HepG2 (cell line): ENCODE measurements around the gene DMAC1. TPM values are rescaled to one million over a fixed set of nuclear protein-coding genes. Genes with fewer than 3 reads are reported as not detected.

ENCODE experiments used
- GATA4 ChIP-seq: sonication (generic); IDR thresholded peaks from 2 replicates; pipeline ENCODE4 v1.6.1; 2016; ENCODE audit warnings: antibody characterized with exemption, low read depth, borderline replicate concordance
- KLF16 ChIP-seq, 2 experiments: sonication (generic) in 1 of 2; formaldehyde crosslinking in 1 of 2; IDR thresholded peaks; 2 replicates each; pipeline versions ENCODE4 v1.6.1 to v1.8.0; 2016 to 2023; ENCODE audit warnings: missing genetic modification reagents in 2 of 2, missing compliant biosample characterization in 1 of 2
- PAX8 ChIP-seq: sonication (generic); formaldehyde crosslinking; IDR thresholded peaks from 2 replicates; pipeline ENCODE4 v1.8.0; 2022; ENCODE audit warnings: mild to moderate bottlenecking, missing genetic modification reagents, borderline replicate concordance
- SATB2 ChIP-seq: sonication (generic); formaldehyde crosslinking; IDR thresholded peaks from 2 replicates; pipeline ENCODE4 v1.5.0; 2020; ENCODE audit warnings: missing genetic modification reagents
- SMAD1 ChIP-seq: sonication (generic); formaldehyde crosslinking; IDR thresholded peaks from 2 replicates; pipeline ENCODE4 v1.4.0; 2020; ENCODE audit warnings: missing genetic modification reagents, low read depth, mild to moderate bottlenecking, borderline replicate concordance
- SNAI1 ChIP-seq: sonication (generic); formaldehyde crosslinking; IDR thresholded peaks from 2 replicates; pipeline ENCODE4 v1.5.0; 2020; ENCODE audit warnings: mild to moderate bottlenecking, missing genetic modification reagents, borderline replicate concordance
- TOPORS ChIP-seq: sonication (generic); formaldehyde crosslinking; IDR thresholded peaks from 2 replicates; pipeline ENCODE4 v1.8.0; 2023; ENCODE audit warnings: mild to moderate bottlenecking, missing genetic modification reagents
- TSC22D2 ChIP-seq: sonication (generic); formaldehyde crosslinking; IDR thresholded peaks from 2 replicates; pipeline ENCODE4 v1.5.1; 2020; ENCODE audit warnings: missing genetic modification reagents, mild to moderate bottlenecking, borderline replicate concordance
- YEATS4 ChIP-seq: sonication (generic); formaldehyde crosslinking; IDR thresholded peaks from 2 replicates; pipeline ENCODE4 v1.4.0; 2020; ENCODE audit warnings: missing genetic modification reagents, borderline replicate concordance
- ZBTB7A ChIP-seq: sonication (generic); formaldehyde crosslinking; IDR thresholded peaks from 2 replicates; pipeline ENCODE4 v1.8.0; 2022; ENCODE audit warnings: mild to moderate bottlenecking, missing genetic modification reagents
- ZFP90 ChIP-seq: sonication (generic); formaldehyde crosslinking; IDR thresholded peaks from 2 replicates; pipeline ENCODE4 v1.8.0; 2022; ENCODE audit warnings: missing genetic modification reagents, mild to moderate bottlenecking, inconsistent platforms, borderline replicate concordance
- ZNF607 ChIP-seq: sonication (generic); formaldehyde crosslinking; IDR thresholded peaks from 2 replicates; pipeline ENCODE4 v1.5.1; 2020; ENCODE audit warnings: missing genetic modification reagents, mild to moderate bottlenecking, borderline replicate concordance
- ZNF614 ChIP-seq: IDR thresholded peaks from 2 replicates; pipeline ENCODE4 v1.6.1; 2018; ENCODE audit warnings: missing biosample characterization, missing genetic modification reagents, inconsistent platforms, borderline replicate concordance
- ZNF773 ChIP-seq: sonication (generic); formaldehyde crosslinking; IDR thresholded peaks from 2 replicates; pipeline ENCODE4 v1.4.0; 2020; ENCODE audit warnings: missing genetic modification reagents, borderline replicate concordance
- ZSCAN12 ChIP-seq: sonication (generic); formaldehyde crosslinking; IDR thresholded peaks from 2 replicates; pipeline ENCODE4 v1.9.0; 2021; ENCODE audit warnings: mild to moderate bottlenecking, missing genetic modification reagents
- polyA plus RNA-seq, 8 experiments: library from polyadenylated mRNA; depleted of rRNA in 3 of 8; stranded (reverse) in 7 of 8; unstranded in 1 of 8; fragments of >200 nt; fragmentation: Illumina TruSeq in 4 of 8; extraction: Trizol in 4 of 8; gene quantifications; 2 replicates each; pipeline versions ENCODE4 v1.2.1 to v1.2.3, GENCODE V29; 2011 to 2016; ENCODE audit warnings: low read depth in 4 of 8, missing spikeins in 1 of 8, mixed read lengths in 1 of 8; ENCODE audit not compliant: insufficient read depth in 1 of 8
- total RNA-seq, 5 experiments: library from RNA; depleted of rRNA; stranded (reverse); fragments of >200 nt; fragmentation: Illumina TruSeq; extraction: Trizol; gene quantifications; 2 replicates each; pipeline ENCODE4 v1.2.3, GENCODE V29; 2016; ENCODE audit warnings: low read depth in 1 of 5
- TF ChIP-seq, protein P1 (sequence below): sonication (generic); formaldehyde crosslinking; IDR thresholded peaks from 2 replicates; pipeline ENCODE4 v1.4.0; 2020; ENCODE audit warnings: missing genetic modification reagents, low read depth, mild to moderate bottlenecking, borderline replicate concordance
- TF ChIP-seq, protein P2 (sequence below): sonication (generic); formaldehyde crosslinking; IDR thresholded peaks from 2 replicates; pipeline ENCODE4 v1.9.0; 2022; ENCODE audit warnings: missing genetic modification reagents, mild to moderate bottlenecking, borderline replicate concordance
- TF ChIP-seq, protein P3 (sequence below): sonication (generic); formaldehyde crosslinking; IDR thresholded peaks from 2 replicates; pipeline ENCODE4 v1.4.0; 2020; ENCODE audit warnings: missing genetic modification reagents, borderline replicate concordance
- TF ChIP-seq, protein P4 (sequence below): conservative IDR thresholded peaks from 2 replicates; pipeline ENCODE4 v1.6.1; 2018; ENCODE audit warnings: missing genetic modification reagents

The DMAC1 gene
- total and polyA plus RNA-seq, 2 of the 13 experiments (the other 11 are each of a cell fraction or from before 2014, with no cell fraction given) = 44.3 to 72.9 TPM

DNA sequence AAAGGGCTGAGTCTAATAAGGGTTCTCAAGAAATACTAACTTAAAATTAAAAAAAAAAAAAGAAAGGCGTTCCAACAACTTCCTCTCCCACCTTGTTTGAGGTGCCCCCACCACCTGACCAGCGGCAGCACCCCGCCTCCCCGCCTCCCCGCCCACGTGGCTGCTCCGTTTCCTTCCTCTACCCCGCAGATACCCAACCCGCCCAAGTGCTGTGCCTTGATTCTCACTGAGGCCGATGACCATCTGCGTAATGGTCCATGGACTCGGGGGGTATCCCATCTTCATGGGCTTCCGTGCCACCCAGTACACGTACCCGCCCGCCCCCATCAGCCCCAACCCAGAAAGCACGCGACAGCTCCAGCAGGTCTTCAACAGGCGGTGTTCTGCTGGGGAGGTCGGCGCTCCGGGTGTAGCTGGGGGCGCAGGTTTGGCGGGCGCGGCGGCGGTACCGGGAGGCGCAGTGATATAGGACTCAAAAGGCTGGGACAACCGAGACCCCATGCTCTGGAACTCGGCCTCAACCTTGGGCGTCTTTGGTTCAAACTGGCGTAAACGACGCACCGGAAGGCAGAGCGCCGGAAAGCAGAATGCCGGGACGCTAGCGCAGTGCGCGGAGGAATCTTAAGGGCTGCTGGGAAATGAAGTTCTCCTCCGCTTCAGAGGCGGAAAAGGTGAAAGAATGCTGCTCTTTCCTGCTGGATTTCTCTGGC lies at the start of gene DMAC1 (continued):
- TF ChIP-seq, protein P1, sequence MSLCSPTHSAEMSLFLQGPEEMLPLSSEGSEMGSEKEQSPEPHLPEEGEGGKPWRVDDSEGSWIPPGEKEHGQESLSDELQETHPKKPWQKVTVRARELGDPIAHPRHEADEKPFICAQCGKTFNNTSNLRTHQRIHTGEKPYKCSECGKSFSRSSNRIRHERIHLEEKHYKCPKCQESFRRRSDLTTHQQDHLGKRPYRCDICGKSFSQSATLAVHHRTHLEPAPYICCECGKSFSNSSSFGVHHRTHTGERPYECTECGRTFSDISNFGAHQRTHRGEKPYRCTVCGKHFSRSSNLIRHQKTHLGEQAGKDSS = peak; percentile 53; the same call in 1 of the 2 replicates
- TF ChIP-seq ZNF614 (CRISPR knock-in tag) (peak; percentile 42; the same call in 1 of the 2 replicates), ZFP90 (no peak), SNAI1 (CRISPR knock-in tag) (no peak), ZNF607 (no peak), TOPORS (CRISPR knock-in tag) (peak; percentile 44; the same call in 1 of the 2 replicates), ZSCAN12 (no peak), SATB2 (CRISPR knock-in tag) (no peak), TSC22D2 (no peak), ZNF773 (CRISPR knock-in tag) (no peak), ZBTB7A (CRISPR knock-in tag) (no peak), PAX8 (CRISPR knock-in tag) (0 out of 2 replicates have a peak, but pooled peaks have one; percentile 57), KLF16 (CRISPR knock-in tag; IDR thresholded peaks at IDR 0.05) (peak in 1 of 2 experiments; percentile 68; a peak in 1 of 4 replicates), SMAD1 (CRISPR knock-in tag) (no peak), GATA4 (no peak), YEATS4 (peak; percentile 83)
- TF ChIP-seq, protein P2, sequence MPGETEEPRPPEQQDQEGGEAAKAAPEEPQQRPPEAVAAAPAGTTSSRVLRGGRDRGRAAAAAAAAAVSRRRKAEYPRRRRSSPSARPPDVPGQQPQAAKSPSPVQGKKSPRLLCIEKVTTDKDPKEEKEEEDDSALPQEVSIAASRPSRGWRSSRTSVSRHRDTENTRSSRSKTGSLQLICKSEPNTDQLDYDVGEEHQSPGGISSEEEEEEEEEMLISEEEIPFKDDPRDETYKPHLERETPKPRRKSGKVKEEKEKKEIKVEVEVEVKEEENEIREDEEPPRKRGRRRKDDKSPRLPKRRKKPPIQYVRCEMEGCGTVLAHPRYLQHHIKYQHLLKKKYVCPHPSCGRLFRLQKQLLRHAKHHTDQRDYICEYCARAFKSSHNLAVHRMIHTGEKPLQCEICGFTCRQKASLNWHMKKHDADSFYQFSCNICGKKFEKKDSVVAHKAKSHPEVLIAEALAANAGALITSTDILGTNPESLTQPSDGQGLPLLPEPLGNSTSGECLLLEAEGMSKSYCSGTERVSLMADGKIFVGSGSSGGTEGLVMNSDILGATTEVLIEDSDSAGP (CRISPR knock-in tag) = peak; percentile 58; the same call in 1 of the 2 replicates
- TF ChIP-seq, protein P3, sequence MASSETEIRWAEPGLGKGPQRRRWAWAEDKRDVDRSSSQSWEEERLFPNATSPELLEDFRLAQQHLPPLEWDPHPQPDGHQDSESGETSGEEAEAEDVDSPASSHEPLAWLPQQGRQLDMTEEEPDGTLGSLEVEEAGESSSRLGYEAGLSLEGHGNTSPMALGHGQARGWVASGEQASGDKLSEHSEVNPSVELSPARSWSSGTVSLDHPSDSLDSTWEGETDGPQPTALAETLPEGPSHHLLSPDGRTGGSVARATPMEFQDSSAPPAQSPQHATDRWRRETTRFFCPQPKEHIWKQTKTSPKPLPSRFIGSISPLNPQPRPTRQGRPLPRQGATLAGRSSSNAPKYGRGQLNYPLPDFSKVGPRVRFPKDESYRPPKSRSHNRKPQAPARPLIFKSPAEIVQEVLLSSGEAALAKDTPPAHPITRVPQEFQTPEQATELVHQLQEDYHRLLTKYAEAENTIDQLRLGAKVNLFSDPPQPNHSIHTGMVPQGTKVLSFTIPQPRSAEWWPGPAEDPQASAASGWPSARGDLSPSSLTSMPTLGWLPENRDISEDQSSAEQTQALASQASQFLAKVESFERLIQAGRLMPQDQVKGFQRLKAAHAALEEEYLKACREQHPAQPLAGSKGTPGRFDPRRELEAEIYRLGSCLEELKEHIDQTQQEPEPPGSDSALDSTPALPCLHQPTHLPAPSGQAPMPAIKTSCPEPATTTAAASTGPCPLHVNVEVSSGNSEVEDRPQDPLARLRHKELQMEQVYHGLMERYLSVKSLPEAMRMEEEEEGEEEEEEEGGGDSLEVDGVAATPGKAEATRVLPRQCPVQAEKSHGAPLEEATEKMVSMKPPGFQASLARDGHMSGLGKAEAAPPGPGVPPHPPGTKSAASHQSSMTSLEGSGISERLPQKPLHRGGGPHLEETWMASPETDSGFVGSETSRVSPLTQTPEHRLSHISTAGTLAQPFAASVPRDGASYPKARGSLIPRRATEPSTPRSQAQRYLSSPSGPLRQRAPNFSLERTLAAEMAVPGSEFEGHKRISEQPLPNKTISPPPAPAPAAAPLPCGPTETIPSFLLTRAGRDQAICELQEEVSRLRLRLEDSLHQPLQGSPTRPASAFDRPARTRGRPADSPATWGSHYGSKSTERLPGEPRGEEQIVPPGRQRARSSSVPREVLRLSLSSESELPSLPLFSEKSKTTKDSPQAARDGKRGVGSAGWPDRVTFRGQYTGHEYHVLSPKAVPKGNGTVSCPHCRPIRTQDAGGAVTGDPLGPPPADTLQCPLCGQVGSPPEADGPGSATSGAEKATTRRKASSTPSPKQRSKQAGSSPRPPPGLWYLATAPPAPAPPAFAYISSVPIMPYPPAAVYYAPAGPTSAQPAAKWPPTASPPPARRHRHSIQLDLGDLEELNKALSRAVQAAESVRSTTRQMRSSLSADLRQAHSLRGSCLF (CRISPR knock-in tag) = no peak
- TF ChIP-seq, protein P4, sequence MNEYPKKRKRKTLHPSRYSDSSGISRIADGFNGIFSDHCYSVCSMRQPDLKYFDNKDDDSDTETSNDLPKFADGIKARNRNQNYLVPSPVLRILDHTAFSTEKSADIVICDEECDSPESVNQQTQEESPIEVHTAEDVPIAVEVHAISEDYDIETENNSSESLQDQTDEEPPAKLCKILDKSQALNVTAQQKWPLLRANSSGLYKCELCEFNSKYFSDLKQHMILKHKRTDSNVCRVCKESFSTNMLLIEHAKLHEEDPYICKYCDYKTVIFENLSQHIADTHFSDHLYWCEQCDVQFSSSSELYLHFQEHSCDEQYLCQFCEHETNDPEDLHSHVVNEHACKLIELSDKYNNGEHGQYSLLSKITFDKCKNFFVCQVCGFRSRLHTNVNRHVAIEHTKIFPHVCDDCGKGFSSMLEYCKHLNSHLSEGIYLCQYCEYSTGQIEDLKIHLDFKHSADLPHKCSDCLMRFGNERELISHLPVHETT (CRISPR knock-in tag) = no peak
